Measurements from ENCODE around the gene MCRIP2. TPM values are rescaled to one million over a fixed set of nuclear protein-coding genes. Genes with fewer than 3 reads are reported as not detected.
A peak's percentile ranks its signal among the peaks of the same experiment; 100 is the strongest.

Gene MCRIP2
- total RNA-seq, 1 donor from 2014 or later, result 181 TPM

DNA sequence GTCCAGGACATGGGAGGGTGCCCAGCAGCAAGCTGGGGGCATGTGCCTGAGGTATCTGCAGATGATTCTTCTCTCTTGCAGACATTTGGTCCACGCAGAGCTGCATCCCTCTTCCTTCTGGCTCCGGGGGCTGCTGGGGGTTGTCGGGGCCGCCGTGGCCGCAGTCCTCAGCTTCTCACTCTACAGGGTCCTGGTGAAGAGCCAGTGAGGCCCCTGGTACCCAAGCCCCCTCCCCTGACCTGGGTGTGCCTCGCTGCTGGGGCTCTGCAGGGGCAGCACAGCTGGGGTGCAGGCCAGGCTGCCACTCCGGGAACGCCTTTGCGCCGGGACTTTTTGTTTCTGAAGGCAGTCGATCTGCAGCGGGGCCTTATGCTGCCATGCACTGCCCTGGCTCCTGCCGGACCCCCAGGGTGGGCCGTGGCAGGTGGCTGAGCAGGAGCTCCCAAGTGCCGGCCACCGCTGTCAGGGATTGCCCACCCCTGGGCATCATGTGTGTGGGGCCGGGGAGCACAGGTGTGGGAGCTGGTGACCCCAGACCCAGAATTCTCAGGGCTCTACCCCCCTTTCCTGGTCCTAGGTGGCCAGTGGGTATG, 31.9 kb downstream of the MCRIP2 start:
- TF ChIP-seq, protein P1, sequence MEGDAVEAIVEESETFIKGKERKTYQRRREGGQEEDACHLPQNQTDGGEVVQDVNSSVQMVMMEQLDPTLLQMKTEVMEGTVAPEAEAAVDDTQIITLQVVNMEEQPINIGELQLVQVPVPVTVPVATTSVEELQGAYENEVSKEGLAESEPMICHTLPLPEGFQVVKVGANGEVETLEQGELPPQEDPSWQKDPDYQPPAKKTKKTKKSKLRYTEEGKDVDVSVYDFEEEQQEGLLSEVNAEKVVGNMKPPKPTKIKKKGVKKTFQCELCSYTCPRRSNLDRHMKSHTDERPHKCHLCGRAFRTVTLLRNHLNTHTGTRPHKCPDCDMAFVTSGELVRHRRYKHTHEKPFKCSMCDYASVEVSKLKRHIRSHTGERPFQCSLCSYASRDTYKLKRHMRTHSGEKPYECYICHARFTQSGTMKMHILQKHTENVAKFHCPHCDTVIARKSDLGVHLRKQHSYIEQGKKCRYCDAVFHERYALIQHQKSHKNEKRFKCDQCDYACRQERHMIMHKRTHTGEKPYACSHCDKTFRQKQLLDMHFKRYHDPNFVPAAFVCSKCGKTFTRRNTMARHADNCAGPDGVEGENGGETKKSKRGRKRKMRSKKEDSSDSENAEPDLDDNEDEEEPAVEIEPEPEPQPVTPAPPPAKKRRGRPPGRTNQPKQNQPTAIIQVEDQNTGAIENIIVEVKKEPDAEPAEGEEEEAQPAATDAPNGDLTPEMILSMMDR (IDR thresholded peaks at IDR 0.05; ENCODE audit: borderline replicate concordance), result no peak
- H3K9me3 ChIP-seq (replicated peaks), result no peaks in the 10 kb centered on the region
- intact Hi-C loops (cut with micrococcal nuclease), result no loop called here
- peaks cover 35% of the 10 kb centered on the region for H3K4me1 ChIP-seq
- no peak for DNase-seq
- no peak overlapping the region for H3K27ac ChIP-seq (replicated peaks)
- H3K36me3 ChIP-seq, result peaks cover 55% of the 10 kb centered on the region
- no peak overlapping the region for H3K4me3 ChIP-seq
- H3K27me3 ChIP-seq (ENCODE audit: low read depth), result peaks cover 19% of the 10 kb centered on the region

DNA sequence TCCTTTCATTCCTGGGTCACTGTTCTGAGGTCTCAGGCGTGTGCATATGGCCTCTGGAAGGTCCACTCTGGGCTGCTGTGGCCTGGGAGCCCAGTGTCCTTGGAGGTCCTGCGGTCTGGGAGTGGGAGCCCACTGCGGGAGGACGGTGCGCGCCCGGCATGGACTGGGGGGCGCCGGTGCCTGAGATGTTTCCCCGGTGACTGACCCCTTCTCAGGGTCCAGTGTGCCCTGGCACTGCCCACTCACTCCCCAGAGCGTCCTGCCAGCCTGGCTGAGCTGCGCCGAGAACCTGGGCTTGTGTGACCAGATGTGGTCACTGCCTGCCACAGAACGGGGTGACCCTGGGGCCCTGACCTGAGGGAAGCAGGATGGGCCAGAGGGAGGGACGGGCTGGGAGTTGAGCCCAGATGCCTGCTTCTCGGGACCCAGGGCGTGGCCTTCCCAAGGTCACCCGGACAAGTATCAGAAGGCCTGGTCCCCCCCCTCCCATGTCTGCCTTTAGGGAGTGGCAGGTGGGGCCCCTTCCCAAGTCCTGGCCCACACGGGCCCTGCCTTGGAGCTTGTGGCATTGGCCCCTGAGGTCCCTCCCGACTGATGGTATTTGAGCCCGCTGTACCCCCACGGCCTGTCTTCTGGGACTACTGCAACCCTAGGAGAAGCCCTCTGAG, 32.7 kb downstream of the MCRIP2 start:
- peaks cover 19% of the 10 kb centered on the region for H3K27me3 ChIP-seq (ENCODE audit: low read depth)
- H3K36me3 ChIP-seq, result peaks cover 50% of the 10 kb centered on the region
- intact Hi-C loops (cut with micrococcal nuclease), result no loop called here
- DNase-seq, result no peak
- H3K9me3 ChIP-seq (replicated peaks), result no peaks in the 10 kb centered on the region
- peak overlapping the region; percentile 64 for H3K27ac ChIP-seq (replicated peaks)
- TF ChIP-seq, protein P1 (IDR thresholded peaks at IDR 0.05; ENCODE audit: borderline replicate concordance), result no peak
- peak overlapping the region; percentile 61 for H3K4me3 ChIP-seq
- peaks cover 35% of the 10 kb centered on the region for H3K4me1 ChIP-seq

DNA sequence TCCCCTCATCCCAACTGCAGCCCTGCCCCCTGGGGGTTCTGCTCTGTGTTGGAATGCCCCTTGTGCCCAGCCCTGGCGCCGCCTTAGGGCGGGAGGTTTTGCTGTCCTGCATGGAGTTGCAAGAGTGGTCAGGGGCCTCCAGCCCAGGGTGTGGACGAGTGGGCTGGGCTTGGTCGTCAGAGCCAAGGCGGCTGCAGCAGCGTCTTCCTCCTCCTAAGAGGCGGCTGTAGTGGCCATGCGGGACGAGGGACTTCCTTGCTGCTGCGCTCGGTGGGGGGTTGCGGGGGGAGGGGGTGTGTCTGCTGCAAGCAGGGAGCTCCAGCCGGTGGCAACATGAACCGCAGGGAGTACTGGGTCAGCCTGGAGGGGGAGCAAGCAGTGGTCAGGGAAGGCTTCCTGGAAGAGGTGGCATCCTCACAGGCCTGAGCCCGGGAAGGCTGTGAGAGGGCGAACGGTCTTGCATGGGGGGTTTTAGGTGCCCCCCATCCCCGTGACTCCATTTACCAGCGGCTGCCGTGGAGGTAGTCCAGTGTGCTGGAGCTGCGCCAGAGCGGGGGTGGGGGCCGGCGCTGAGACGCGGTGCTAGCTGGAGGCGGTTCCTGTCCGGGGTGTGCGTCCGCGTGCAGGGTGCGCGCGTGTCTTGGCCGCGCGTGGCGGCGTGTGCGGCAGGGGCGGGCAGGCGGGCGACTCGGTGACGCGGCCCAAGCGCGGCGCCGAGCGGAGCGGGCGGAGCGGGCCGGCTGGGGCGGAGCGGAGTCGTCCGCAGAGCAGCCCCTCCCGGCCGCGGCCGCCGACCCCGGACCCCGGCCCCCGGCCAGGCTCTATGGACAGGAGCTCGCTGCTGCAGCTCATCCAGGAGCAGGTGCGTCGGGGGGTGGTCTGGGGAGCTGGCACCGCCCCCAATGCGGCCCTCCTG, 33.6 kb downstream of the MCRIP2 start, which contains the start of gene RHBDL1:
RHBDL1 (plus strand) TSS at position 704 of the 916 bp plus-strand sequence; CDS start at position 824, 120 bp downstream.
- no peaks in the 10 kb centered on the region for H3K9me3 ChIP-seq (replicated peaks)
- H3K36me3 ChIP-seq, result peaks cover 41% of the 10 kb centered on the region
- peaks cover 39% of the 10 kb centered on the region for H3K4me1 ChIP-seq
- no peak for DNase-seq
- peak within 1 kb of the TSS; percentile 61 for H3K4me3 ChIP-seq
- intact Hi-C loops (cut with micrococcal nuclease), result no loop called here
- peak within 1 kb of the TSS; percentile 64 for H3K27ac ChIP-seq (replicated peaks)
- TF ChIP-seq, protein P1 (IDR thresholded peaks at IDR 0.05; ENCODE audit: borderline replicate concordance), result no peak
- peaks cover 19% of the 10 kb centered on the region for H3K27me3 ChIP-seq (ENCODE audit: low read depth)

DNA sequence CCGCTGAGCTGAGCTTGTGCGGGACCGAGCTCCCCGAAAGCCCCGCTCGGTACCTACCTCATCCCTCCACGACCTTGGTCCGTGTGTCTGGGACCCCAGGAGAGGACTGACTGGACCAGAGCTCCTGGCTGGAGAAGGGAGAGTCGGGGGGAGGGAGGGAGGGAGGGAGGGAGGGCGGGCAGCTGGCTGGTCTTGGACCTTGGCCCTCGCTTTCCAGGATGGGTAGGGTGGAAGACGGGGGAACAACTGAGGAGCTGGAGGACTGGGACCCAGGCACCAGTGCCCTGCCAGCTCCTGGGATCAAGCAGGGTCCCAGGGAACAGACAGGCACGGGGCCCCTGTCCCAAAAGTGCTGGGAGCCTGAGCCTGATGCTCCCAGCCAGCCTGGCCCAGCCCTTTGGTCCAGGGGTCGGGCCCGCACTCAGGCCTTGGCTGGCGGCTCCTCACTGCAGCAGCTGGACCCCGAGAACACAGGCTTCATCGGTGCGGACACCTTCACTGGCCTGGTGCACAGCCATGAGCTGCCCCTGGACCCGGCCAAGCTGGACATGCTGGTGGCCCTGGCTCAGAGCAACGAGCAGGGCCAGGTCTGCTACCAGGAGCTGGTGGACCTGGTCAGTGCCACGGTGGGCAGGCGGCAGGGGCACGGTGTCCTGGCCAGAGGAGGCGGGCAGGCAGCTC, 34.4 kb downstream of the MCRIP2 start:
- Histone ChIP-seq H3K36me3 (peaks cover 33% of the 10 kb centered on the region), H3K4me3 (peak overlapping the region; percentile 61), H3K27me3 (ENCODE audit: low read depth) (peaks cover 19% of the 10 kb centered on the region), H3K4me1 (peaks cover 46% of the 10 kb centered on the region), H3K27ac (replicated peaks) (peak overlapping the region; percentile 64), H3K9me3 (replicated peaks) (no peaks in the 10 kb centered on the region)
- TF ChIP-seq, protein P1 (IDR thresholded peaks at IDR 0.05; ENCODE audit: borderline replicate concordance), result no peak
- DNase-seq, result no peak
- intact Hi-C loops (cut with micrococcal nuclease), result no loop called here

DNA sequence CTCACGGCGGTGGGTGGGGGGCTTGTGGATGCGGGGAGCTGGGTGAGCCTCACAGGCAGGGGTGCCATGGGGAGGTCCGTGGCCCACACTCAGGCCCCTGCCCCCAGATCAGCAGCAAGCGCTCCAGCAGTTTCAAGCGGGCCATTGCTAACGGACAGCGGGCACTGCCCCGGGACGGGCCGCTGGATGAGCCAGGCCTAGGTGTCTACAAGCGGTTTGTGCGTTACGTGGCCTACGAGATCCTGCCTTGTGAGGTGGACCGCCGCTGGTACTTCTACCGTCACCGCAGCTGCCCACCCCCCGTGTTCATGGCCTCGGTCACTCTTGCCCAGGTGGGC, 34.9 kb downstream of the MCRIP2 start:
- TF ChIP-seq, protein P1 (IDR thresholded peaks at IDR 0.05; ENCODE audit: borderline replicate concordance), result no peak
- Histone ChIP-seq H3K9me3 (replicated peaks) (no peaks in the 10 kb centered on the region), H3K27ac (replicated peaks) (no peak overlapping the region), H3K4me3 (no peak overlapping the region), H3K4me1 (peaks cover 51% of the 10 kb centered on the region), H3K27me3 (ENCODE audit: low read depth) (peaks cover 19% of the 10 kb centered on the region), H3K36me3 (peaks cover 31% of the 10 kb centered on the region)
- no peak for DNase-seq
- intact Hi-C loops (cut with micrococcal nuclease), result no loop called here

Measured in left ventricle myocardium inferior (tissue), 1 donor.